ENCODE data around the gene LDLRAD3. TPM values are rescaled to one million over a fixed set of nuclear protein-coding genes. Genes with fewer than 3 reads are reported as not detected.
"Not testable (repeated sequence)": the region's sequence is repeated elsewhere in the genome, so short reads cannot be mapped to it uniquely, and the experiment has no call there.

Gene LDLRAD3
- total and polyA plus RNA-seq, 11 donors = 1.1 to 7.7 (median 2.6) TPM

DNA sequence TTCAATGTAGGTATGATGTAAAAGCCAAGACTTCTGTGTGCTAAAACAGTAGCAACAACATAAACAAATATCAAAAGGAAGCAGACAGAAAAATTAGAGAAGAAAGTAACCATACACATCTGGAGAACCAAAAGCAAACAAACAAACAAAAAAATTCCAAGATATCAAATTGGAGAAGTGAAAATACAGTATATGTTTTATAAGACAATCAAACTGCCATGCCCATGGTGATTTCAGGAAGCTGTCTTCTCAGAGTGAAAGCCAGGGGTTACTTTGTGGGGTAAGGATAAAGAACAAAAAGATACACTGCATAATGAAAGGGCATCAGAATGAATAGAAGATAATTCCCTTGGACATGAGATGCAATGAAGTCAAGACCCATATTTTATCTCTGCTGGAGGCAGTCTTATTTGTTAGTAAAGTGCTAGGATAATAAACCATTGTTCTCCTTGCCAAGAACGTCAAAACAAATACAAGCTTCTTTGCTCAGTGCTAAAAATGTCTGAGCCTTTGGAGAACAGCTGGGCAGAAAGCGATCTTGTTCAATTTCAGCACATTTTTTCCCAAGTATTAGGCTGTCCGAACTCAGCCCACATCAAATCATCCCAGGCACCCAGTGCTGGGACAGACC lies 38.1 kb upstream of the LDLRAD3 start:
- no peaks in the 10 kb centered on the region for H3K36me3 ChIP-seq
- H3K27ac ChIP-seq = peak overlapping the region in 1 of 12 donors; percentile 11
- H3K4me3 ChIP-seq = no peak overlapping the region
- intact Hi-C loops (cut with DNase I) = no loop called here
- H3K4me1 ChIP-seq = peaks cover 0 to 26% (median 0%) of the 10 kb centered on the region in 12 donors
- peaks cover 0 to 26% (median 13%) of the 10 kb centered on the region in 12 donors for H3K9me3 ChIP-seq
- no peak for TF ChIP-seq POLR2A (IDR thresholded peaks at IDR 0.05)
- TF ChIP-seq, protein P1, sequence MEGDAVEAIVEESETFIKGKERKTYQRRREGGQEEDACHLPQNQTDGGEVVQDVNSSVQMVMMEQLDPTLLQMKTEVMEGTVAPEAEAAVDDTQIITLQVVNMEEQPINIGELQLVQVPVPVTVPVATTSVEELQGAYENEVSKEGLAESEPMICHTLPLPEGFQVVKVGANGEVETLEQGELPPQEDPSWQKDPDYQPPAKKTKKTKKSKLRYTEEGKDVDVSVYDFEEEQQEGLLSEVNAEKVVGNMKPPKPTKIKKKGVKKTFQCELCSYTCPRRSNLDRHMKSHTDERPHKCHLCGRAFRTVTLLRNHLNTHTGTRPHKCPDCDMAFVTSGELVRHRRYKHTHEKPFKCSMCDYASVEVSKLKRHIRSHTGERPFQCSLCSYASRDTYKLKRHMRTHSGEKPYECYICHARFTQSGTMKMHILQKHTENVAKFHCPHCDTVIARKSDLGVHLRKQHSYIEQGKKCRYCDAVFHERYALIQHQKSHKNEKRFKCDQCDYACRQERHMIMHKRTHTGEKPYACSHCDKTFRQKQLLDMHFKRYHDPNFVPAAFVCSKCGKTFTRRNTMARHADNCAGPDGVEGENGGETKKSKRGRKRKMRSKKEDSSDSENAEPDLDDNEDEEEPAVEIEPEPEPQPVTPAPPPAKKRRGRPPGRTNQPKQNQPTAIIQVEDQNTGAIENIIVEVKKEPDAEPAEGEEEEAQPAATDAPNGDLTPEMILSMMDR (IDR thresholded peaks at IDR 0.05) = no peak
- H3K27me3 ChIP-seq = no peaks in the 10 kb centered on the region
- ATAC-seq (peak in 3 of 4 donors; percentile 39 to 70 (median 58)), DNase-seq (no peak)
- 41 to 52% (median 42%) methylated on average over 3 of the region's 3 CpGs for WGBS, 4 donors

DNA sequence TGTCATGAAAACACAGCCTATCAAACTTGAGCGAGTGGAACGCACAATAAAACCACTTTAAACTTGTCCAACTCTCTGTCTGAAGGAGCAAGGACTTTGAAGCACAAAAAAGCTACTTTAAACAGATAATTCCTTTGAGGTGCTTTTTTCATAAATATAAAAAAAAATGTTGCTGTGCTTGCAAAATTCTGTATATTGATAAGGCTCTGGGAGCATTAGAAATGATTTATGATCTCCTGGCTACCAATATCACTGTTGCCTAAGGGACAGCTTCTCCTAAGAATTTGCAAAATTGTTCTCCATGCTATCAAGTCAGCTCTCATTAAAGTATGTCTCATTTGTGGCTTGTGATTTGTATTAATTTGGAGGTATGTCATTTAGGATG lies 37.6 kb upstream of the LDLRAD3 start:
- Histone ChIP-seq H3K4me3 (no peak overlapping the region), H3K27ac (no peak overlapping the region), H3K27me3 (no peaks in the 10 kb centered on the region), H3K4me1 (peaks cover 0 to 26% (median 0%) of the 10 kb centered on the region in 12 donors), H3K9me3 (peaks cover 0 to 22% (median 13%) of the 10 kb centered on the region in 12 donors), H3K36me3 (no peaks in the 10 kb centered on the region)
- TF ChIP-seq POLR2A (IDR thresholded peaks at IDR 0.05) = no peak
- TF ChIP-seq, protein P1 (IDR thresholded peaks at IDR 0.05) = no peak
- intact Hi-C loops (cut with DNase I) = no loop called here
- 74 to 89% (median 86%) methylated on average over 2 of the region's 2 CpGs for WGBS, 4 donors
- ATAC-seq (no peak), DNase-seq (no peak)

DNA sequence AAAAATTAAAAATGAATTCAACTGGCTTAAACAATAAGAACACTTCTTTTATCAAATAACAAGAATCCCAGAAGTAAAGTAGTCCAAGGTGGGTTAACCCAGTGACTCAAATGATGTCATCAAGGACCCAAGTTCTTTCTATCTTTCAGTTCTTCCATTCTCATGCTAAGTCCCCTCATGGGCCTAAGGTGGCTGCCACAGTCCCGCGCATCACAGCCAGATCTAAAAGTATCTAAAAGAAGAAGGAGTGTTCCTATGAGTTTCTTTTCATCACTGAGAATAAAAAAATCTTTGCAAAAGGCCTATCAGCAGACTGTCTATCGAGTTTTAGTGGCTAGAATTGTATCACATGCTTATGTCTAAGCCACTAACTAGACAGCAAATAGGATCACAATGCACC lies 37.2 kb upstream of the LDLRAD3 start:
- peaks cover 0 to 26% (median 0%) of the 10 kb centered on the region in 12 donors for H3K4me1 ChIP-seq
- H3K36me3 ChIP-seq = no peaks in the 10 kb centered on the region
- H3K9me3 ChIP-seq = peaks cover 0 to 18% (median 13%) of the 10 kb centered on the region in 12 donors
- no peaks in the 10 kb centered on the region for H3K27me3 ChIP-seq
- TF ChIP-seq, protein P1 (IDR thresholded peaks at IDR 0.05) = no peak
- no peak for TF ChIP-seq POLR2A (IDR thresholded peaks at IDR 0.05)
- no peak overlapping the region for H3K4me3 ChIP-seq
- 66 to 99% (median 85%) methylated on average over 3 of the region's 3 CpGs for WGBS, 4 donors
- intact Hi-C loops (cut with DNase I) = no loop called here
- DNase-seq (no peak), ATAC-seq (no peak)
- H3K27ac ChIP-seq = no peak overlapping the region

DNA sequence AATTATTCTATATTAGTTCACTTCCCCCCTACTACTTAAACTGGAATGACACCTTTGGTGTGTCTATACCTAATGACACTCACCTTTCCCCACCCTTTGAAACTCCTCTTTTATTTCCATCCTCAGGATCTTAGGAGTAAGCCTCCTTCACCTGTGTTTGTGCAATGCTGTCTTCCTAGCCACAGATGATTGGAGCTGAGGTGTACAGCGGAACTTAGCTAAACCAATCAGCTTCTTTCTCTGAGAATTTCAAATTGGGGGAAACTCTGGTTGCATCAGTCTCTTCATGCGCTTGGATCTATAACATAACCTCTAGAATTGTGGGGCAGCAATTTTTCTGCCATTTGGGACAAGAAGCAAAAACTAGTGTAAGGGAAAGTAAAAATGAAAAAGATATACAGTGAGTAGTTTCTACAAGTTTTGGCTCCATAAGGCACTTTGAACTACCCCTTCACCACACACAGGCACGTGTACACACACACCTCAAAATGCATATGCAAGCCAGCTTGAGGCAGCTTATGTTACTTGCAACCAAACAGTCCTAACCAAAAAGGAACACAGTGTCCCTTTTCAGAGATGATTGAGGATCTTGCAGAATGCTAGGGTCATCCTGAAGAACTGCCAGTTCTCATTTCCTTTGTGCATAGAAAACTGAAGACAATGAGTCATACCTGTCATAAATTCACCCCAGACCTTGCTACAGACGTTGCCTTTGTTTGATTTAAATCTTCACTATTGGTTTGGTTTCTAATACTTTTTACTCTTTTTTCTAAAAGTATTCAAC lies 36.0 kb upstream of the LDLRAD3 start:
- H3K4me3 ChIP-seq = no peak overlapping the region
- 40 to 76% (median 59%) methylated on average over 4 of the region's 4 CpGs for WGBS, 4 donors
- intact Hi-C loops (cut with DNase I) = no loop called here
- H3K36me3 ChIP-seq = no peaks in the 10 kb centered on the region
- peaks cover 0 to 8% (median 5%) of the 10 kb centered on the region in 12 donors for H3K9me3 ChIP-seq
- ATAC-seq = peak in 2 of 4 donors; percentile 73 to 75
- TF ChIP-seq POLR2A (IDR thresholded peaks at IDR 0.05) = no peak
- TF ChIP-seq, protein P1 (IDR thresholded peaks at IDR 0.05) = no peak
- peaks cover 0 to 26% (median 0%) of the 10 kb centered on the region in 12 donors for H3K4me1 ChIP-seq
- peak overlapping the region in 1 of 12 donors; percentile 7 for H3K27ac ChIP-seq
- no peaks in the 10 kb centered on the region for H3K27me3 ChIP-seq
- DNase-seq = no peak

DNA sequence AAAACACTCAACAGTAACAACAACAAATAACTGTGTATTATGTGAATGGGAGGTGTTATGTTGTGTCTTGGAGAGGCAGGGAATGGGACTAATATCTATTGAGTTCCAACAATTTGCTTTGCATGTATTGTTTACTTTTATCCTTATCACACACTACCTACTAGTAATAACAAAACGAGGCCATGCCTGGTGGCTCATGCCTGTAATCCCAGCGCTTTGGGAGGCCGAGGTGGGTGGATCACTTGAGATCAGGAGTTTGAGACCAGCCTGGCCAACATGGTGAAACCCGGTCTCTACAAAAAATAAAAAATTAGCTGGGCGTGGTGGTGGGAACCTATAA lies 35.5 kb upstream of the LDLRAD3 start:
- H3K4me1 ChIP-seq = peaks cover 0 to 26% (median 0%) of the 10 kb centered on the region in 12 donors
- H3K36me3 ChIP-seq; H3K9me3 ChIP-seq; H3K4me3 ChIP-seq; H3K27ac ChIP-seq; intact Hi-C loops (cut with DNase I); DNase-seq; H3K27me3 ChIP-seq; ATAC-seq: not testable (repeated sequence)
- WGBS, 4 donors = 79 to 90% (median 86%) methylated on average over 5 of the region's 5 CpGs
